ENCODE measurements around the gene KCMF1. TPM values are rescaled to one million over a fixed set of nuclear protein-coding genes. Genes with fewer than 3 reads are reported as not detected.

Gene KCMF1
- total RNA-seq, 2 donors from 2014 or later, result 96.2 to 118 TPM

DNA sequence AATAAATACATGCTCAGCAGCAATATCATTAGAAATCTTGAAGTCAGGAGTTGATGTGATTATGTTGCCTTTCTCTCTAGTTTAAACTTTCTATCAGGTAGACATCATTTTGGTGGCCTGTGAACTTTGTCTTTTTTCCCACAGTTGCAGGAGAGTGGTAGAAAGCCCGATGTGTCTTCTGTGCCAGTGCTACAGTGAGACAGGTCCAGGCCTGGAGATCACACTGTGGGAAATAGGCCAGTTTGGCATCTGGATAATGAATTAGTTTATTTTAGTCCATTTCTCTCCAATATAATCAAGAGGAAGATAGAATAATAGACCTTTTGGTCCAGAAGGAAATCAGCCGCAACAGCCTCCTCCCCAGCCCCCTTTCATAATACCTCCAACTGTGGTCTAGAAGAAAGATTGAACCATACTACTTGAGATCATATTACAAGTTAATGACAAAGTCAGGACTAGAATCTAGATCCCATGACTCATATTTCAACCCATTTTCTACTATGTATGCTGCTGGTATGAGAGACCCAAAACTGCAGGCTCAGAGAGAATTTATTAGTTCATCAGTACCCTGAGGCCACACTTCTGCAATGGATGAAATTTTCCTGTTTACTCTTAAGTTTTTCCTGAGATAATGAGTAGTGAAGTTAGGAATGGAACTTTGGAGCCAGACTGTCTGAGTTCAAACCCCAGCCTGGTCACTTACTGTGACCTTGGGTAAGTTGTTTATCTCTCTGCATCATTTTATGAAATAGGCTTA is 20.6 kb downstream of the KCMF1 start:
- Histone ChIP-seq H3K36me3 (no peaks in the 10 kb centered on the region), H3K4me3 (no peak overlapping the region), H3K27me3 (no peaks in the 10 kb centered on the region), H3K4me1 (peaks cover 4% of the 10 kb centered on the region), H3K9me3 (no peaks in the 10 kb centered on the region), H3K9ac (ENCODE audit: low read depth in 2 of 2, low read length in 2 of 2) (no peak overlapping the region), H3K27ac (no peak overlapping the region)
- no peak for DNase-seq
- no peak for TF ChIP-seq CTCF (IDR thresholded peaks at IDR 0.05)
- intact Hi-C loops (cut with DNase I), result loop anchor here (10.0 kb wide), 1 partner anchor 73 kb away; no protein-coding TSS in a partner anchor

DNA sequence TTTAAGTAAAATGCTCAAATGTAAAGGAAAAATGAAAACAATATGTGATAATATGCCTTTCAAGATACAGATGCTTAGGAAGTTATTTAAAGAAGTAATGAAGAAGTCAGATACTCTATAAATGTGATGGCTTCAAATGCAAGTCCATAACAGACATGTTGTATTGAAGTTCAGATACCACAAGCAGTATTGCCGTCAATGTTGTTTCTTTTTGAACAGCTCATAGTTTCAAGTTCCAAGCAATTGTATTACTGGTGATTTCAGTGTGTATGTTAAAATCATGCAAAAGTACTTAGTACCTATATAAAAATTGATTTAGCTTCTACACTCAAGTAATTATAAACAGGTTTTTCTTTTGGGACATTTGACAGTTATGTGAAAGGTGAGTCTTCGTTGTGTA is 24.9 kb downstream of the KCMF1 start:
- DNase-seq, result no peak
- no peaks in the 10 kb centered on the region for H3K27me3 ChIP-seq
- H3K36me3 ChIP-seq, result no peaks in the 10 kb centered on the region
- no peak overlapping the region for H3K27ac ChIP-seq
- no peak overlapping the region for H3K4me3 ChIP-seq
- H3K9ac ChIP-seq (ENCODE audit: low read depth in 2 of 2, low read length in 2 of 2), result no peak overlapping the region
- intact Hi-C loops (cut with DNase I), result loop anchor here (10.0 kb wide), 1 partner anchor 69 kb away; no protein-coding TSS in a partner anchor
- H3K4me1 ChIP-seq, result peaks cover 4% of the 10 kb centered on the region
- H3K9me3 ChIP-seq, result no peaks in the 10 kb centered on the region
- TF ChIP-seq CTCF (IDR thresholded peaks at IDR 0.05), result no peak

- H3K36me3 ChIP-seq, result no peaks in the 10 kb centered on the region
- no peaks in the 10 kb centered on the region for H3K27me3 ChIP-seq
- intact Hi-C loops (cut with DNase I), result loop anchor here (10.0 kb wide), 1 partner anchor 68 kb away; no protein-coding TSS in a partner anchor
- H3K27ac ChIP-seq, result no peak overlapping the region
- no peak for DNase-seq
- H3K4me3 ChIP-seq, result no peak overlapping the region
- no peak overlapping the region for H3K9ac ChIP-seq (ENCODE audit: low read depth in 2 of 2, low read length in 2 of 2)
- no peak for TF ChIP-seq CTCF (IDR thresholded peaks at IDR 0.05)
- no peaks in the 10 kb centered on the region for H3K4me1 ChIP-seq
- H3K9me3 ChIP-seq, result no peaks in the 10 kb centered on the region
These were observed 25.9 kb downstream of the KCMF1 start for GRCh38 chr2:84996909-84997308.

- no peak overlapping the region for H3K9ac ChIP-seq (ENCODE audit: low read depth in 2 of 2, low read length in 2 of 2)
- no peaks in the 10 kb centered on the region for H3K27me3 ChIP-seq
- intact Hi-C loops (cut with DNase I), result loop anchor here (10.0 kb wide), 1 partner anchor 65 kb away; no protein-coding TSS in a partner anchor
- H3K9me3 ChIP-seq, result no peaks in the 10 kb centered on the region
- TF ChIP-seq CTCF (IDR thresholded peaks at IDR 0.05), result no peak
- H3K4me3 ChIP-seq, result no peak overlapping the region
- H3K27ac ChIP-seq, result no peak overlapping the region
- no peaks in the 10 kb centered on the region for H3K4me1 ChIP-seq
- no peaks in the 10 kb centered on the region for H3K36me3 ChIP-seq
- DNase-seq, result no peak
These were observed 28.6 kb downstream of the KCMF1 start for GRCh38 chr2:84999553-84999955.

DNA sequence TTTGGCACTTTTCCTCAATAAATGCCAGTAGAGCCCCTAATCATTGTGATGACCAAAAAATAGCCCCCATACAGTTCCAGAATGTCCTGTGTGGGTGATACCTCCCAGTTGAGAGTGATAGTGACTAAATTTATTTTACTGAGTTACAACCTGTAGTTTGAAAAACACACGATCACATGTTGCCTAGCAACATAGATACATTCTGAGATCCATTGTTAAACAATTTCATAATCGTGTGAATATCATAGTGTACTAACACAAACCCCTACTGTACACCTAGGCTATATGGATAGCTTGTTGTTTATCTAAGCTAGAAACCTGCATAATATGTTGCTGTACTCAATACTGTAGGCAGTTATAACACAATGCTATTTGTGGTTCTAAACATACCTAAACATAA is 30.6 kb downstream of the KCMF1 start:
- Histone ChIP-seq H3K9me3 (no peaks in the 10 kb centered on the region), H3K4me1 (no peaks in the 10 kb centered on the region), H3K9ac (ENCODE audit: low read depth in 2 of 2, low read length in 2 of 2) (no peak overlapping the region), H3K4me3 (no peak overlapping the region), H3K36me3 (no peaks in the 10 kb centered on the region), H3K27me3 (no peaks in the 10 kb centered on the region), H3K27ac (no peak overlapping the region)
- TF ChIP-seq CTCF (IDR thresholded peaks at IDR 0.05), result no peak
- DNase-seq, result no peak
- intact Hi-C loops (cut with DNase I), result no loop called here

All from colonic mucosa (tissue), 4 donors.